ENCODE results near the gene YTHDF1. TPM values are rescaled to one million over a fixed set of nuclear protein-coding genes. Genes with fewer than 3 reads are reported as not detected.

YTHDF1 gene
- total RNA-seq, 1 experiment from 2014 or later: 93.4 TPM

- no peaks in the 10 kb centered on the region for H3K9me3 Mint-ChIP-seq (ENCODE audit: low read depth, unreplicated experiment)
- CTCF ChIA-PET: interaction anchor here (0.6 to 4.2 kb wide), 5 partner anchors 11 to 614 kb away, joined by 3 to 68 read pairs (median 4); no protein-coding TSS in a partner anchor
- peak within 1 kb of the TSS; percentile 18 for H3K27ac Mint-ChIP-seq (ENCODE audit: unreplicated experiment)
- no peak for DNase-seq
- H3K4me1 Mint-ChIP-seq (ENCODE audit: low read depth, unreplicated experiment): peaks cover 39% of the 10 kb centered on the region
- H3K36me3 Mint-ChIP-seq (ENCODE audit: insufficient read depth, unreplicated experiment): peaks cover 16% of the 10 kb centered on the region
- TF ChIP-seq, protein P1, sequence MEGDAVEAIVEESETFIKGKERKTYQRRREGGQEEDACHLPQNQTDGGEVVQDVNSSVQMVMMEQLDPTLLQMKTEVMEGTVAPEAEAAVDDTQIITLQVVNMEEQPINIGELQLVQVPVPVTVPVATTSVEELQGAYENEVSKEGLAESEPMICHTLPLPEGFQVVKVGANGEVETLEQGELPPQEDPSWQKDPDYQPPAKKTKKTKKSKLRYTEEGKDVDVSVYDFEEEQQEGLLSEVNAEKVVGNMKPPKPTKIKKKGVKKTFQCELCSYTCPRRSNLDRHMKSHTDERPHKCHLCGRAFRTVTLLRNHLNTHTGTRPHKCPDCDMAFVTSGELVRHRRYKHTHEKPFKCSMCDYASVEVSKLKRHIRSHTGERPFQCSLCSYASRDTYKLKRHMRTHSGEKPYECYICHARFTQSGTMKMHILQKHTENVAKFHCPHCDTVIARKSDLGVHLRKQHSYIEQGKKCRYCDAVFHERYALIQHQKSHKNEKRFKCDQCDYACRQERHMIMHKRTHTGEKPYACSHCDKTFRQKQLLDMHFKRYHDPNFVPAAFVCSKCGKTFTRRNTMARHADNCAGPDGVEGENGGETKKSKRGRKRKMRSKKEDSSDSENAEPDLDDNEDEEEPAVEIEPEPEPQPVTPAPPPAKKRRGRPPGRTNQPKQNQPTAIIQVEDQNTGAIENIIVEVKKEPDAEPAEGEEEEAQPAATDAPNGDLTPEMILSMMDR (IDR thresholded peaks at IDR 0.05; ENCODE audit: unreplicated experiment): no peak
- BruUV-seq (replicated peaks): no TSS peak
- intact Hi-C loops (cut with micrococcal nuclease; ENCODE audit: unreplicated experiment): no loop called here
- H3K27me3 Mint-ChIP-seq (ENCODE audit: unreplicated experiment): no peaks in the 10 kb centered on the region
- no peak within 1 kb of the TSS for H3K4me3 Mint-ChIP-seq (ENCODE audit: low read depth, unreplicated experiment)
These were observed 19.6 kb upstream of the YTHDF1 start, which contains the start of gene BIRC7 for GRCh38 chr20:63235399-63235983. BIRC7 (plus strand) TSS chr20:63235905; CDS start chr20:63236097, 192 bp downstream.

DNA sequence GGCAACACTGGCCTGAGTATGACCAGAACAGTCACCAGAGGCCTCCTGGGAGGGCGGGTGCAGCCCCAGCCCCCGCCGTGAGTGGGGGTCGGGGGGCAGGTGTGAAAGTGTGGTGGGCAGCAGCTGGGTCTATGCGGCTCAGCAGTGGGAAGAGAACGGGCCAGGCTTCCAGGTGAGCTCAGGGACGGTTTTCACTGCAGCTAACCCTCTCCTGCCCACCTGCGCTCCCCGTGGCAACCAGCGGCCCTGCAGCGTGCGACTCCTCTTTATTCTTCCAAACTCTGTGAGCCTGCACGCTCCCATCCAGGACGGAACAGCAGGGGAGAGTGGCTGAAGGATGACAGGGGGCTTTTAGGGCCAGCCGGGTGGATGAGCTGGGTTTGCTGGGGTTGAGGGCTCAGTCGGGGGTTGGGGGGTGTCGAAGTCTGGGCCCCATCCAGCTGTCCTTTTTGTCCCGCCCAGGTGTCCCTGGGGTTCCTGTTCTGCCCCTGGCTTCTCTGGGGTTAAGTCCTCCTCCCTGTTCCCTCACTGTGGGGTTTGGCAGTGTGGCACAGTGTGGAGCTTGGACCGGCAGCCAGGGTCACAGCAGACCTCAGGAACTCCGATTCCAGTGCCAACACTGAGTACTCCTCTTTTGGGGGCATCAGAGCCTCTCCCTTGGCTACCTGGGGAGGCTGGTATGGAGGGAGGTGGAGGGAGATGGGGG lies 18.9 kb upstream of the YTHDF1 start:
- CTCF ChIA-PET: interaction anchor here (0.6 to 4.2 kb wide), 7 partner anchors 11 to 614 kb away, joined by 3 to 68 read pairs (median 3); partner anchors contain the start of gene ARFGAP1
- TF ChIP-seq, protein P1 (IDR thresholded peaks at IDR 0.05; ENCODE audit: unreplicated experiment): peak; percentile 76
- peak; percentile 85 for DNase-seq
- no peak overlapping the region for H3K4me3 Mint-ChIP-seq (ENCODE audit: low read depth, unreplicated experiment)
- intact Hi-C loops (cut with micrococcal nuclease; ENCODE audit: unreplicated experiment): no loop called here
- peaks cover 39% of the 10 kb centered on the region for H3K4me1 Mint-ChIP-seq (ENCODE audit: low read depth, unreplicated experiment)
- BruUV-seq (replicated peaks): no TSS peak
- H3K36me3 Mint-ChIP-seq (ENCODE audit: insufficient read depth, unreplicated experiment): peaks cover 16% of the 10 kb centered on the region
- H3K27ac Mint-ChIP-seq (ENCODE audit: unreplicated experiment): peak overlapping the region; percentile 10
- no peaks in the 10 kb centered on the region for H3K27me3 Mint-ChIP-seq (ENCODE audit: unreplicated experiment)
- H3K9me3 Mint-ChIP-seq (ENCODE audit: low read depth, unreplicated experiment): no peaks in the 10 kb centered on the region

DNA sequence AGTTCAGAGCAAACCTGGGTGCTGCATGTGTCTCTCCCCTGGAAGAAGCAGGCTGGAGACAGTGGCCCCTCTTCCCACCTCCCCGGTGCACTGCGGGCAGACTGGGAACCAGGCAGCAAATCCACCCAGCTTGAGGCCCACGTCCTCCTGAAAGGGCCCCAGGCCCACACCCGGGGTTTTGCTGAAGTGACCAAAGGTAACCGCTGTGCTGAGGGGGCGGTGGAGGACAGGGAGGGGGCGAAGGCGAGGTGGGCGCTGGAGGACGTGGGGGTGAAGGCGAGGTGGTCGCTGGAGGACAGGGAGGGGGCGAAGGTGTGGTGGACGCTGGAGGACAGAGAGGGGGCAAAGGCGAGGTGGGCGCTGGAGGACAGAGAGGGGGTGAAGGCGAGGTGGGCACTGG lies 18.0 kb upstream of the YTHDF1 start:
- no TSS peak for BruUV-seq (replicated peaks)
- no peak overlapping the region for H3K27ac Mint-ChIP-seq (ENCODE audit: unreplicated experiment)
- TF ChIP-seq, protein P1 (IDR thresholded peaks at IDR 0.05; ENCODE audit: unreplicated experiment): no peak
- CTCF ChIA-PET: interaction anchor here (0.6 to 4.2 kb wide), 3 partner anchors 10 to 848 kb away, joined by 3 to 68 read pairs (median 9); no protein-coding TSS in a partner anchor
- intact Hi-C loops (cut with micrococcal nuclease; ENCODE audit: unreplicated experiment): no loop called here
- H3K36me3 Mint-ChIP-seq (ENCODE audit: insufficient read depth, unreplicated experiment): peaks cover 19% of the 10 kb centered on the region
- H3K4me3 Mint-ChIP-seq (ENCODE audit: low read depth, unreplicated experiment): no peak overlapping the region
- H3K9me3 Mint-ChIP-seq (ENCODE audit: low read depth, unreplicated experiment): no peaks in the 10 kb centered on the region
- peaks cover 39% of the 10 kb centered on the region for H3K4me1 Mint-ChIP-seq (ENCODE audit: low read depth, unreplicated experiment)
- no peaks in the 10 kb centered on the region for H3K27me3 Mint-ChIP-seq (ENCODE audit: unreplicated experiment)
- DNase-seq: no peak

- intact Hi-C loops (cut with micrococcal nuclease; ENCODE audit: unreplicated experiment): no loop called here
- TF ChIP-seq, protein P1 (IDR thresholded peaks at IDR 0.05; ENCODE audit: unreplicated experiment): no peak
- Mint-ChIP-seq H3K4me3 (ENCODE audit: low read depth, unreplicated experiment) (peak overlapping the region; percentile 27), H3K36me3 (ENCODE audit: insufficient read depth, unreplicated experiment) (peaks cover 11% of the 10 kb centered on the region), H3K4me1 (ENCODE audit: low read depth, unreplicated experiment) (peaks cover 34% of the 10 kb centered on the region), H3K27ac (ENCODE audit: unreplicated experiment) (peak overlapping the region; percentile 63), H3K9me3 (ENCODE audit: low read depth, unreplicated experiment) (no peaks in the 10 kb centered on the region), H3K27me3 (ENCODE audit: unreplicated experiment) (no peaks in the 10 kb centered on the region)
- CTCF ChIA-PET: interaction anchor here (1.0 to 4.2 kb wide), 3 partner anchors 9 to 18 kb away, joined by 3 to 68 read pairs (median 6); no protein-coding TSS in a partner anchor
- no TSS peak for BruUV-seq (replicated peaks)
- no peak for DNase-seq
These were observed 17.1 kb upstream of the YTHDF1 start for GRCh38 chr20:63233061-63233344.
